Fibroblast of skin of left biceps (primary cell): ENCODE data around the gene ULK3.

ENCODE experiments used
- DNase-seq, 2 experiments: peaks; one replicate each; pipeline ENCODE4 v3.0.0-alpha.2; 2013; ENCODE audit warnings: low read depth in 2 of 2

ULK3 gene

GRCh38 chr15:74840851-74841775 lies 1.8 kb downstream of the ULK3 start:
- no peak for DNase-seq

GRCh38 chr15:74839526-74840395 lies 3.2 kb downstream of the ULK3 start:
- no peak for DNase-seq

GRCh38 chr15:74838746-74839525 lies 4.0 kb downstream of the ULK3 start:
- DNase-seq, result no peak

DNA sequence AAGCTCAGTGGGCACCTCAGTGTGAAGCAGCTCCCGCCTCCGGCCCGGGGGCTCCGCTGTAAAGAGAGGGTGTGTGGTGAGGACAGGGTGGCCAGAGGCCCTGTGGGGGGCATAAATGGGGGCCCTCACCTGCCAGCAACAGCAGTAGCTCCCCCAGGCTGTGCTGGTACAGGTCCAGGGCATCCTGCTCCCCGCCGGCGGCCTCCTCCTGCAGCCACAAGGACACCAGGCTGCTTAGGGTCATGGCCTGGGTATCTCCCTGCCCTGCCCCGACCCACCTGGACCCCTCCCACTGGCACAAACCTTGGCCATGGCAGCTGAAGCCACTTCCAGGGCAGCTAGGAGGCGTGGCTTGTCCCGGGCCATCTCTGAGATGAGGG lies 4.8 kb downstream of the ULK3 start:
- no peak for DNase-seq

DNA sequence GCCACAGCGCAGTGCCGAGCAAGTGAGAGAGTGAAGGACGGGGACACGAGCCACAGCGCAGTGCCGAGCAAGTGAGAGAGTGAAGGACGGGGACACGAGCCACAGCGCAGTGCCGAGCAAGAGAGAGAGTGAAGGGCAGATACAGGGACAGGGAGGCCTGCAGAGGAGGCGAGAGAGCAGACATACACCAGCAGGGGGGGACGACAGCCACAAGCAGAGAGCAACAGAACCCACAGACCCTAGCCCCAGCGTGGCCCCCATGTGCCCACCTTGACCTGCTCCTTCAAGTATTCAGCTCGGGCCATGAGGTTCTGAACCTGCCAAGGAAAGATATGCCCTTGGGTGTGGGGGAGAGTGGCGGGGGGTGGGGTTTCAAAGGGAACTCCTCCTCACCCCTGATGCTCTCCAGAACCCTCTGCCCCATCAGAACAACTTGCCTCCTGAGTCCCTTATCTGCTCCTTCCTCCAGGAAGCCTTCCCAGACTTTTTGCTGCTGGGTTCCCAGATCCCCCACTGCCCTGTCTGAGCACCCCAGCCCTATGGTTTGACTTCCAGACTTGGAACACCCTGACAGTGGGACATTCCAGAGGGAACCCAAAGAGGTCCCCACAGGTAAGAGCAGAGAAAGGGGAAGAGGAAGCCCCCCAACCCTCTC lies 5.3 kb downstream of the ULK3 start:
- no peak for DNase-seq

DNA sequence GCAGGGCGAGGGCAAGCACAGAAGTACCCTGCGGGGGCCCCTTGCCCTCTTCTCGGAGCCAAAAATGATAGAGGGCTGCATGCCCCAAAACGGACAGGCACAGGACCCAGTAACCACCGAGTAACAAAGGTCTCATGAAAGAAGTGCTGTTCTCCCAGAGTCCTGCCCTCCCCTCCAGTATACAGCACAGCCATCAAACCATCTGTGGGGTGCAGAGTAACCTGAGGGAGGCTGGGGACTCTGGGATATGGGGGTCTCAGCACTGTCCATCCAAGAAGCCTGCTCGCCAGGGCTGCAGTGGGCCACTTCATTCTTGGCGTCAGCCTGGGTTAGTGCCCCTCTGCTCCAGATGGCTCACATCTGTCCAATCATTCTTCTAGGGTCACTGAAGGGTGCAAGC lies 6.1 kb downstream of the ULK3 start:
- DNase-seq, result no peak

DNA sequence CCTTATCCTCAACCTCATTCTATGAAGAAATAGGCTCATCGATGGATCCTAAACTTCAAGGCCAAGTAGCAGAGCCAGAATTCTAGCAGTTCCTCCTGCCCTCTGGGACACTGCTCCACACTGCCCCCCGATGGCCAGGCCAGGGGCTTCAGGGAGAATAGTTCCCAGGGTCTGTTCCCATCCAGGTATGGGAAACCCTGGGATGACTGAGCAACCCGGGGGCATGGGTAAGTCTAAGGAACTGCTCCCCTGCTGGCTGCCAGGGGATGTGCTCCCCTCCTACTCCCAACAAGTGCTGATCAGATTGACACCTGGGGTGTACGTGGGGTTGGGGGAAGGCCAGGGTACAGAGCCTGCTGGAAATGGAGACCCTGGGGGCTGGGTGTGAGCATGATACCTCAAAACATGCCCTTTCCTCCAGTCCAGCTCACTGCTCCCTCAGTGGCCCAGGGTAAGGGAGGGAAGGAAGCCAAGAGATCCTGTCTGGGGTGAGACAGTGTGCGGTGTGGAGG lies 7.6 kb downstream of the ULK3 start:
- DNase-seq, result no peak

DNA sequence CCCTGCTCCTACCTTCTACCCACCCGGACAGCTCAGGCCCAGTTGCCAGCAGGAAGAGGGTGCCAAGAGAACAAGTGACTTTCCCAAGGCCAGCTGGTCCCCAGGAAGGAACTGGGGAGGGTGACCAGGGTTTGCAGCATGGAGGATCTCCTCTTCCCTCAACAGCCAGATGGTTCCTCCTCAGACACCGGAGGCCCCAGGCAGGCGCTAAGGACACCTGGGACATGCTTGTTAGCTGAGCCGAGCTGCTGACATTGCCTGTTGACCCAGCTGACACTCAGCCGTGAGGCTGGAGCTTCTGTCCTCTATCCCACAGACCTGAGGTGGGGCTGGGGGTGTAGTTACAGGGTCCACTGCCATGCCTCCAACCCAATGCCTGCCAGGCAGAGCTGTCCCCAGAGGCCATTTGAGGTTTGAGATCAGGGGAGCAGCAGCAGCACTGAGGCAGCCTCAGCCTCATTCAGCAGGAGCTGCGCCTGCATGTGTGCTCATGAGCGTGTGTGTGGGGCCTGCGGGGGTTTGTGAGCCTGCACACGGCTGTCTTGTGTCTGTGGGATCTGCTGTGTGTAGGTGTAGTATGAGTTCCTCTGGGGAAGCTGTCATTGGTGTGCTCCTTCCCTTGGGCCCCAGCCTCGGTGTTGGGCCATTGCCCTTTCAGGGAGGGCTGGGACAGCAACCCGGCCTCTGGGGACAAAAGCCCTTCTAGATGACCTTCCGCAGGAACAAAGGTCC lies 9.4 kb downstream of the ULK3 start:
- no peak for DNase-seq

DNA sequence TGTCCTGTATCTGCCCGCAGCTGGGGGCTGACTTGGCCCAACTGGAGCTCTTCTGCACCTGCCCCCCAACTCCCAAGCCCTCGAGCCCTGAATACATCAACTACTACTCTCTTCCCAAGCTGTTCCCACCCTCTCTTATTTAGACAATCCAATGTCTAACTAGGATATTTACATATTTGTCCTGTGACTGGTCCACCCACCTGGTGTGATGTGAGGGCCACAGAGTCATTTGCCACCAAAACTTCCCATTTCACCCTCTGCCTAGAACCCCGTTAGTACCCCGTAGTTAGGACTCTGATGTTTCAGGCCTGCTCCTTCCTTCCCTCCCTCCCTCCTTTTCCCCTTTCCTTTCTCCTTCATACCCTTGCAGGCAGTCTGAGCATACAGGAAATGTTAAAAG lies 10.1 kb downstream of the ULK3 start:
- no peak for DNase-seq

- no peak for DNase-seq
Observed at GRCh38 chr15:74831813-74832495, 11.0 kb downstream of the ULK3 start.

GRCh38 chr15:74830868-74831267 lies 12.1 kb downstream of the ULK3 start:
- no peak for DNase-seq

GRCh38 chr15:74829991-74830390 lies 13.0 kb downstream of the ULK3 start:
- DNase-seq, result no peak

GRCh38 chr15:74829486-74829885 lies 13.5 kb downstream of the ULK3 start:
- DNase-seq, result no peak

GRCh38 chr15:74828835-74829234 lies 14.1 kb downstream of the ULK3 start:
- DNase-seq, result no peak

DNA sequence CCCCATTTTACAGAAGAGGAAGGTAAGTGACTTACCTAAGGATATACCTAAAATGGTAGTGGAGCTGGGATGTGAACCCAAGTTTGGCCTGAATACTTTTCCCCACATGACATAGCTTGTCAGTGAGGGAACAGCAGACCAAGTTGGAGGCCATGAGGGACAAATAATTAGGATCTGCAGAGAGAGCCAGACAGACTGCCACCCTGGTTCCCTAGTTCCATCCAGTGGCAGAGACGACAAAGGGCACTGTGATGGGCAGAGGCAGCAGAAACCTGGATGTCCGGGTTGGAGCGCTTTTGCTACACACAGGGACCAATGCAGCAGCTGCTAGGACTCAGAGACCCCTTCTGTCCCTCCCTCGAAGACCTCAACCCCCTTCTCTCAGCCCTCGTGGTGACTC lies 15.3 kb downstream of the ULK3 start:
- no peak for DNase-seq

DNA sequence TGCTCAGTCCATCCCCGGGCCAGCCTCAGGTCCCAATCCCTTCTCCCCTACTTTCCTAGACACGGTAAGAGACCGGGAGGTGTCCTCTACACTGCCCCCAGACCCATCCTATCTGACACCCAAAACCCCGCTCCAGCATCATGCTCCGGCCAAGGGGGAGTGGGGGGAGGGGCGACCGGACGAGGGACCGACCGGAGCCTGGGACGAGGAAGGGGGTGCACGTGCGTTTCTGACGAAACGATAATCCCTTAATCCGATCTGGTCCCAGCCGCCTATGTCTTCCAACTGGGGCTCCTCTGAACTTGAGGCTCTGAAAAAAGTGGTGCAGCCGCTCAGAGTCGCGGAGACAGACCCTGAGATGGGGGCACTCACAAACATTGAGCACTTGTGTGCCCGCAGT lies 16.0 kb downstream of the ULK3 start:
- no peak for DNase-seq

DNA sequence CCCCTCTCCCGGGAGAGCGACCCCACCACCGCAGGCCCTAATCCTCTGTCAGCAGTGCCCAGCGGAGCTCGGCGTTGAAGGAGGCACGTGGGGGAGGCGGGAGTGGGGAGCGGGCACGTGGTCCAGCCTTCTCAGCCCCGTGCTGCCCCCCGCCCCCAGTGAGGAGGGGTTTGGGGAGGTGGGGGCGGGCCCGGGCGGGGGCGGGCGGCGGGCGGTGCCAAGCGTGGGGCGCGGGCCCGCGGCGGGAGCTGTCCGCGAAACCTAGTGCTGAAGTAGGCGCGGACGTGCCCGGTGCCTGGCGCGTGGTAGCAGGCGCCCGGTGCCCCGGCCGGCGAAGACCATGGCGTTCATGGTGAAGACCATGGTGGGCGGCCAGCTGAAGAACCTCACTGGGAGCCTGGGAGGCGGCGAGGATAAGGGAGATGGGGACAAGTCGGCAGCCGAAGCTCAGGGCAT lies 16.6 kb downstream of the ULK3 start, which contains the start of gene CPLX3:
CPLX3 (plus strand) TSS at position 264 of the 456 bp plus-strand sequence; CDS start at position 341, 77 bp downstream.
- DNase-seq, result no peak

DNA sequence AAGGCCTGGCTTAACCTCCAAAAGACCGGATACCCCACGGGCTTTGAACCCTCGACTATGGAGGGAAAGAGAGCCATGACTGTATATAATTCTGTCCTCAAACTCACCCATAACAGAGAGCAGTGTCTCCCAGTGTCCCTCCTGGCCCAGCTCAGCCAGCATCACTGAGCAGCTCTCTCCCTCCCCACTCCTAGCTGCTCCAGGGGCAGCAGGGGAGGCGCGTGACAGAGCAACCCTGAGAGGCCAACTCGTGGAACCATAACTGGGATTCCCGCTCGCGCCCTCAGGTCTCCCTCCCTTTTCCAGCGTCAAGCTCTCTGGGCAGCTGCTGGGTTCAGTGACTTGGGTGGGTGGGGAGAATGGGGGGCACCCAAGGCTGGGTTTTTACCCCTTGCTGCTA lies 17.1 kb downstream of the ULK3 start:
- no peak for DNase-seq

DNA sequence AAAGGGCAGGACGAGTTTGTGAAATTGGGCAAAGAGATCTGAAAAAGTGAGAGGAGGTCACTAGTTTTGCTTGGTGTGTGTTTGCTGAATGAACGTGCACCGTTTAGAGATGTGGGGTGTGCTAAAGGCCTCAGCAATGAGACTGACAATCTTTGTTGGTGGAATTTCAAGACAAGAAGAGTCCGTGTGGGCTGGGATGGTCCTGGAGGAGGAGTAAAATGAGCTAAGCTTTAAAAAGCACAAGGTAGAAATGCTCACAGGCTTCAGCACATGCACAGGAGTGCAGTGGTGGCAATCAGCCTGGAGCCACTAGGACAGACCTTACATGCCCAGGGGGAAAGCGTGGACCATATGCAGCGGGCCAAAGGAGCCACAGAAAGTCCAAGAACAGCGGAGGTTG lies 18.0 kb downstream of the ULK3 start:
- DNase-seq, result no peak

- no peak for DNase-seq
Observed at GRCh38 chr15:74823324-74823723, 19.6 kb downstream of the ULK3 start.
